A549 (cell line): ENCODE measurements around the gene MACROD1. TPM values are rescaled to one million over a fixed set of nuclear protein-coding genes. Genes with fewer than 3 reads are reported as not detected.

Source experiments
- ATAC-seq, 2 experiments: fragments of 200-7000 bp in 1 of 2; fragments of >200 bp in 1 of 2; cut with Nextera tagmentation in 1 of 2; cut with Tn5 transposase in 1 of 2; 3 replicates each; pipeline versions ENCODE4 v1.8.0 to v1.9.1; 2018 to 2020; ENCODE audit warnings: mild to moderate bottlenecking in 1 of 2, moderate library complexity in 1 of 2
- CTCF ChIA-PET: fragments of 300-600 bp; sonication (Branson Sonifier 250); formaldehyde crosslinking; extraction: SDS; loops from one replicate; lab custom pipeline; 2021; ENCODE audit warnings: antibody characterized with exemption, inconsistent platforms; lab: Yijun Ruan, JAX
- POLR2A ChIA-PET: fragments of 350-600 bp; formaldehyde crosslinking; extraction: SDS; loops from one replicate; lab custom pipeline; 2021; ENCODE audit warnings: antibody characterized with exemption, inconsistent platforms; lab: Yijun Ruan, JAX
- DNase-seq, 2 experiments: peaks; one replicate each; pipeline versions ENCODE4 v3.0.0 to v3.0.0-alpha.2; 2011 to 2016; ENCODE audit warnings: low read depth in 1 of 2, low spot score in 1 of 2
- FAIRE-seq: peaks from 2 replicates; lab custom pipeline; 2011; peaks lifted over from hg19 to GRCh38; lab: Jason Lieb, UNC
- H3K27ac ChIP-seq, 2 experiments: fragments of >200 bp; sonication (Bioruptor Twin); formaldehyde crosslinking; 3 replicates each; pipeline ENCODE4 v1.5.1; 2016 to 2017
- H3K4me1 ChIP-seq: fragments of >200 bp; sonication (Bioruptor Twin); formaldehyde crosslinking; 3 replicates; pipeline ENCODE4 v1.6.1; 2016
- H3K4me2 ChIP-seq: fragments of >200 bp; sonication (Bioruptor Twin); formaldehyde crosslinking; 3 replicates; pipeline ENCODE4 v1.6.1; 2016
- H3K4me3 ChIP-seq: fragments of >200 bp; sonication (Bioruptor Twin); formaldehyde crosslinking; 3 replicates; pipeline ENCODE4 v1.5.1; 2016
- H3K9me3 ChIP-seq: fragments of >200 bp; sonication (Bioruptor Twin); formaldehyde crosslinking; 3 replicates; pipeline ENCODE4 v1.6.1; 2016
- CBX8 ChIP-seq: fragments of 200-600 bp; sonication (generic); IDR thresholded peaks from 2 replicates; pipeline ENCODE4 v1.6.1; 2016
- CEBPB ChIP-seq, 2 experiments: fragments of >200 bp in 1 of 2; sonication (Bioruptor Twin) in 1 of 2; formaldehyde crosslinking in 1 of 2; IDR thresholded peaks; 2 replicates each; pipeline ENCODE4 v1.6.1; 2012 to 2016
- CHD2 ChIP-seq: fragments of 150-350 bp; IDR thresholded peaks from 2 replicates; pipeline ENCODE4 v1.6.1; 2014; ENCODE audit warnings: low read length; ENCODE audit not compliant: partially characterized antibody
- CTCF ChIP-seq: fragments of >200 bp; sonication (Bioruptor Twin); formaldehyde crosslinking; IDR thresholded peaks from 3 replicates; pipeline ENCODE4 v1.5.1; 2016
- EHF ChIP-seq: fragments of 250-450 bp; sonication (Bioruptor Pico); IDR thresholded peaks from 2 replicates; pipeline ENCODE4 v1.5.0; 2020; ENCODE audit warnings: mild to moderate bottlenecking
- EHMT2 ChIP-seq: fragments of 200-600 bp; sonication (generic); IDR thresholded peaks from 2 replicates; pipeline ENCODE4 v1.6.1; 2016; ENCODE audit warnings: antibody characterized with exemption, low read depth, mild to moderate bottlenecking, moderate library complexity
- EP300 ChIP-seq, 2 experiments: fragments of >200 bp; sonication (Bioruptor Twin); formaldehyde crosslinking; IDR thresholded peaks; 2 replicates in 1 of 2; 3 replicates in 1 of 2; pipeline ENCODE4 v1.6.1; 2016 to 2017
- FOXS1 ChIP-seq: fragments of 250-450 bp; sonication (Bioruptor Pico); IDR thresholded peaks from 2 replicates; pipeline ENCODE4 v1.5.0; 2020; ENCODE audit warnings: mild to moderate bottlenecking, moderate library complexity
- HDAC2 ChIP-seq: fragments of 200-600 bp; sonication (generic); IDR thresholded peaks from 2 replicates; pipeline ENCODE4 v1.6.1; 2016
- HOXA7 ChIP-seq: fragments of 250-450 bp; sonication (Bioruptor Pico); IDR thresholded peaks from 2 replicates; pipeline ENCODE4 v1.5.0; 2020; ENCODE audit warnings: mild to moderate bottlenecking, moderate library complexity
- JUNB ChIP-seq: fragments of >200 bp; sonication (Bioruptor Twin); formaldehyde crosslinking; IDR thresholded peaks from 2 replicates; pipeline ENCODE4 v1.6.1; 2016
- MAX ChIP-seq: IDR thresholded peaks from 2 replicates; pipeline ENCODE4 v1.6.1; 2012
- PBX3 ChIP-seq: IDR thresholded peaks from 2 replicates; pipeline ENCODE4 v1.6.1; 2012
- RARB ChIP-seq: fragments of 250-450 bp; sonication (Bioruptor Pico); IDR thresholded peaks from 2 replicates; pipeline ENCODE4 v1.8.0; 2021; ENCODE audit warnings: mild to moderate bottlenecking, moderate library complexity
- TP53 ChIP-seq: fragments of 250-450 bp; sonication (Bioruptor Pico); IDR thresholded peaks from 2 replicates; pipeline ENCODE4 v1.5.0; 2021; ENCODE audit warnings: mild to moderate bottlenecking, moderate library complexity
- USF2 ChIP-seq: fragments of 450-650 bp; IDR thresholded peaks from 2 replicates; pipeline ENCODE4 v1.6.1; 2014; ENCODE audit warnings: antibody characterized with exemption
- ZNF302 ChIP-seq: fragments of 250-450 bp; sonication (Bioruptor Pico); IDR thresholded peaks from 2 replicates; pipeline ENCODE4 v1.9.0; 2021; ENCODE audit warnings: inconsistent platforms, mild to moderate bottlenecking, moderate library complexity
- WGBS: methylation state at CpG from one replicate; pipeline ENCODE4 v1.1.6; 2017; ENCODE audit errors: missing lambda C conversion rate; 5-methylcytosine and 5-hydroxymethylcytosine counted together
- polyA plus RNA-seq, 4 experiments: library from polyadenylated mRNA; depleted of rRNA in 3 of 4; stranded (reverse); fragments of >200 nt; fragmentation: RNase III in 1 of 4; extraction: RNeasy Plus Mini Kit Qiagen cat#74134 plus additional on column Dnase treatment in 1 of 4; gene quantifications; 2 replicates in 3 of 4; 3 replicates in 1 of 4; pipeline ENCODE4 v1.2.3, GENCODE V29; 2011 to 2017

Gene MACROD1
- polyA plus RNA-seq, 2 of the 4 experiments (the other 2 are of a cell fraction), result 15.1 to 16.6 TPM

GRCh38 chr11:64078284-64078683 lies 87.6 kb downstream of the MACROD1 start:
- no peak overlapping the region for H3K27ac ChIP-seq
- CTCF ChIA-PET, result interaction anchor here (1.1 kb wide), 1 partner anchor 68 kb away, joined by 3 read pairs; no protein-coding TSS in a partner anchor
- no peaks in the 10 kb centered on the region for H3K4me1 ChIP-seq
- WGBS, result 87% methylated on average over 11 of the region's 11 CpGs
- no peaks in the 10 kb centered on the region for H3K9me3 ChIP-seq
- TF ChIP-seq PBX3 (no peak), USF2 (no peak), HDAC2 (no peak), ZNF302 (no peak), CHD2 (no peak), HOXA7 (CRISPR knock-in tag) (no peak)
- DNase-seq, result no peak
- H3K4me2 ChIP-seq, result no peak overlapping the region
- FAIRE-seq, result no peak
- no peak overlapping the region for H3K4me3 ChIP-seq
- POLR2A ChIA-PET, result no interaction called here
- ATAC-seq, result no peak

- POLR2A ChIA-PET, result no interaction called here
Observed at GRCh38 chr11:64077607-64078006, 88.3 kb downstream of the MACROD1 start.

GRCh38 chr11:64076758-64077157 lies 89.2 kb downstream of the MACROD1 start:
- CTCF ChIA-PET, result interaction anchor here (1.0 to 1.3 kb wide), 2 partner anchors 71 to 77 kb away, joined by 3 to 4 read pairs; no protein-coding TSS in a partner anchor
- no peak overlapping the region for H3K4me2 ChIP-seq
- FAIRE-seq (no peak), ATAC-seq (no peak), DNase-seq (no peak)
- no peaks in the 10 kb centered on the region for H3K4me1 ChIP-seq
- 76% methylated on average over 8 of the region's 8 CpGs for WGBS
- H3K9me3 ChIP-seq, result no peaks in the 10 kb centered on the region
- H3K4me3 ChIP-seq, result no peak overlapping the region
- no peak overlapping the region for H3K27ac ChIP-seq
- POLR2A ChIA-PET, result no interaction called here
- TF ChIP-seq TP53 (CRISPR knock-in tag), result no peak
- no peak for TF ChIP-seq EHMT2
- TF ChIP-seq JUNB, result no peak
- no peak for TF ChIP-seq CTCF
- no peak for TF ChIP-seq EP300 (IDR thresholded peaks at IDR 0.05)
- no peak for TF ChIP-seq RARB (CRISPR knock-in tag)
- TF ChIP-seq USF2, result no peak

More at GRCh38 chr11:64077607-64078006, 88.3 kb downstream of the MACROD1 start:
- 74% methylated on average over 3 of the region's 12 CpGs for WGBS
- no peak overlapping the region for H3K4me2 ChIP-seq
- no peak for FAIRE-seq
- CTCF ChIA-PET, result interaction anchor here (1.3 kb wide), 1 partner anchor 76 kb away, joined by 4 read pairs; no protein-coding TSS in a partner anchor
- H3K4me3 ChIP-seq, result no peak overlapping the region
- TF ChIP-seq FOXS1 (CRISPR knock-in tag), result no peak
- TF ChIP-seq ZNF302, result no peak
- no peak for TF ChIP-seq PBX3
- TF ChIP-seq CTCF, result no peak
- no peak for TF ChIP-seq EHF (CRISPR knock-in tag)
- TF ChIP-seq MAX, result no peak
- no peak for TF ChIP-seq CBX8
- TF ChIP-seq CEBPB (IDR thresholded peaks at IDR 0.05), result no peak
- no peak for ATAC-seq
- no peak overlapping the region for H3K27ac ChIP-seq
- no peaks in the 10 kb centered on the region for H3K4me1 ChIP-seq
- no peak for DNase-seq
- no peaks in the 10 kb centered on the region for H3K9me3 ChIP-seq
